WTC11 (cell line): ENCODE results near the gene NOXO1. TPM values are rescaled to one million over a fixed set of nuclear protein-coding genes. Genes with fewer than 3 reads are reported as not detected.

Source experiments
- ATAC-seq: fragments of 200-7000 bp; cut with Tn5 transposase; 2 replicates; pipeline ENCODE4 v1.10.0; 2021; ENCODE audit warnings: mild to moderate bottlenecking, moderate library complexity
- CTCF ChIA-PET: fragments of 300-600 bp; sonication (Branson Sonifier 250); formaldehyde crosslinking; loops from one replicate; lab custom pipeline; 2021; ENCODE audit warnings: antibody characterized with exemption; lab: Charles Lee
- POLR2A ChIA-PET: fragments of 350-600 bp; sonication (Branson Sonifier 250); formaldehyde crosslinking; loops from one replicate; lab custom pipeline; 2021; ENCODE audit warnings: antibody characterized with exemption; lab: Charles Lee
- DNase-seq: peaks from one replicate; pipeline ENCODE4 v3.0.0; 2021; ENCODE audit warnings: low spot score
- H3K27ac Mint-ChIP-seq: 2 replicates; pipeline ENCODE4 v1.8.0; 2021; ENCODE audit warnings: mixed read lengths
- H3K27me3 Mint-ChIP-seq: 2 replicates; pipeline ENCODE4 v1.8.0; 2021; ENCODE audit warnings: low read depth, mild to moderate bottlenecking, moderate library complexity, mixed read lengths
- H3K36me3 Mint-ChIP-seq: 2 replicates; pipeline ENCODE4 v1.8.0; 2021; ENCODE audit warnings: mixed read lengths
- H3K4me1 Mint-ChIP-seq: 2 replicates; pipeline ENCODE4 v1.8.0; 2022; ENCODE audit warnings: mixed read lengths
- H3K4me3 Mint-ChIP-seq: 2 replicates; pipeline ENCODE4 v1.8.0; 2021; ENCODE audit warnings: mild to moderate bottlenecking, moderate library complexity, mixed read lengths
- H3K9me3 Mint-ChIP-seq: 2 replicates; pipeline ENCODE4 v1.8.0; 2021; ENCODE audit warnings: mixed read lengths
- ATF1 ChIP-seq: sonication (generic); formaldehyde crosslinking; IDR thresholded peaks from 2 replicates; pipeline ENCODE4 v1.8.1; 2023; ENCODE audit warnings: mild to moderate bottlenecking, moderate library complexity, missing genetic modification reagents
- ATF6 ChIP-seq: sonication (generic); formaldehyde crosslinking; IDR thresholded peaks from 2 replicates; pipeline ENCODE4 v1.8.1; 2023; ENCODE audit warnings: mild to moderate bottlenecking, missing genetic modification reagents
- E2F1 ChIP-seq: sonication (generic); formaldehyde crosslinking; IDR thresholded peaks from 2 replicates; pipeline ENCODE4 v1.8.0; 2022; ENCODE audit warnings: mild to moderate bottlenecking, missing genetic modification reagents
- EMX1 ChIP-seq: fragments of 250-450 bp; sonication (Bioruptor Pico); IDR thresholded peaks from 2 replicates; pipeline ENCODE4 v1.8.0; 2021; ENCODE audit warnings: mild to moderate bottlenecking
- FOXP4 ChIP-seq: sonication (generic); formaldehyde crosslinking; IDR thresholded peaks from 2 replicates; pipeline ENCODE4 v1.8.0; 2022; ENCODE audit warnings: mild to moderate bottlenecking, missing genetic modification reagents
- HMGXB4 ChIP-seq: sonication (generic); formaldehyde crosslinking; IDR thresholded peaks from 2 replicates; pipeline ENCODE4 v1.8.1; 2023; ENCODE audit warnings: mild to moderate bottlenecking, moderate library complexity, missing genetic modification reagents
- IRF2 ChIP-seq: sonication (generic); formaldehyde crosslinking; IDR thresholded peaks from 2 replicates; pipeline ENCODE4 v1.8.0; 2022; ENCODE audit warnings: low read depth, missing genetic modification reagents, borderline replicate concordance
- MAX ChIP-seq: sonication (generic); formaldehyde crosslinking; IDR thresholded peaks from 2 replicates; pipeline ENCODE4 v1.8.0; 2022; ENCODE audit warnings: mild to moderate bottlenecking, missing genetic modification reagents
- NFYB ChIP-seq: sonication (generic); formaldehyde crosslinking; conservative IDR thresholded peaks from 2 replicates; pipeline ENCODE4 v1.8.0; 2022; ENCODE audit warnings: low read depth, missing genetic modification reagents
- NR2C2 ChIP-seq: sonication (generic); formaldehyde crosslinking; IDR thresholded peaks from 2 replicates; pipeline ENCODE4 v1.8.0; 2022; ENCODE audit warnings: mild to moderate bottlenecking, missing genetic modification reagents
- OVOL2 ChIP-seq: fragments of 250-450 bp; sonication (Bioruptor Pico); IDR thresholded peaks from 2 replicates; pipeline ENCODE4 v1.9.0; 2021; ENCODE audit warnings: mild to moderate bottlenecking, borderline replicate concordance
- SP1 ChIP-seq: sonication (generic); formaldehyde crosslinking; conservative IDR thresholded peaks from 2 replicates; pipeline ENCODE4 v1.8.1; 2022; ENCODE audit warnings: missing genetic modification reagents
- TCF7 ChIP-seq: sonication (generic); formaldehyde crosslinking; IDR thresholded peaks from 2 replicates; pipeline ENCODE4 v1.8.0; 2022; ENCODE audit warnings: mild to moderate bottlenecking, low read depth, missing genetic modification reagents, moderate library complexity
- ZNF425 ChIP-seq: fragments of 250-450 bp; sonication (Bioruptor Pico); conservative IDR thresholded peaks from 2 replicates; pipeline ENCODE4 v1.9.0; 2021; ENCODE audit warnings: mild to moderate bottlenecking
- ZSCAN18 ChIP-seq: fragments of 250-450 bp; sonication (Bioruptor Pico); IDR thresholded peaks from 2 replicates; pipeline ENCODE4 v2.1.2; 2022; ENCODE audit warnings: mild to moderate bottlenecking, moderate library complexity
- total RNA-seq: library from RNA; stranded (reverse); gene quantifications from 3 replicates; pipeline ENCODE4 v1.2.3, GENCODE V29; 2021

Gene NOXO1
- total RNA-seq, 1 experiment from 2014 or later = 5.7 TPM

GRCh38 chr16:2008009-2008526 is 26.8 kb upstream of the NOXO1 start (continued):
- TF ChIP-seq HMGXB4 (CRISPR knock-in tag) = no peak
- TF ChIP-seq MAX (CRISPR knock-in tag) = no peak
- TF ChIP-seq NFYB (CRISPR knock-in tag) = no peak
- no peak for TF ChIP-seq OVOL2
- TF ChIP-seq, all 79 proteins: peak for 0

- TF ChIP-seq ATF1 (CRISPR knock-in tag) = no peak
- no peak for TF ChIP-seq ZSCAN18 (CRISPR knock-in tag)
- no peak for TF ChIP-seq ZNF425 (CRISPR knock-in tag)
- no peak for TF ChIP-seq SP1
- no peak for TF ChIP-seq IRF2 (CRISPR knock-in tag)
- no peak for TF ChIP-seq TCF7 (CRISPR knock-in tag)
- no peak for TF ChIP-seq HMGXB4 (CRISPR knock-in tag)
- TF ChIP-seq NFYB (CRISPR knock-in tag) = no peak
- no peak for TF ChIP-seq EMX1 (CRISPR knock-in tag)
- TF ChIP-seq FOXP4 (CRISPR knock-in tag) = no peak
- no peak for TF ChIP-seq ATF6 (CRISPR knock-in tag)
- no peak for TF ChIP-seq NR2C2 (CRISPR knock-in tag)
- TF ChIP-seq E2F1 (CRISPR knock-in tag) = no peak
- peak overlapping the region; percentile 65; the same call in 1 of the 2 replicates for H3K27ac Mint-ChIP-seq
- POLR2A ChIA-PET = no interaction called here
- no peaks in the 10 kb centered on the region for H3K27me3 Mint-ChIP-seq
- H3K36me3 Mint-ChIP-seq = peaks cover 9% of the 10 kb centered on the region
- no peak for DNase-seq
- no peaks in the 10 kb centered on the region for H3K9me3 Mint-ChIP-seq
- no peak for ATAC-seq
- CTCF ChIA-PET = interaction anchor here (0.7 to 1.5 kb wide), 2 partner anchors 10 to 15 kb away, joined by 3 read pairs; no protein-coding TSS in a partner anchor
- H3K4me3 Mint-ChIP-seq = peak overlapping the region; percentile 71
- H3K4me1 Mint-ChIP-seq = peaks cover 39% of the 10 kb centered on the region
Observed at GRCh38 chr16:2007081-2007836, 26.0 kb upstream of the NOXO1 start.
